Raji (cell line): ENCODE measurements around the gene CHP2.

Source experiments
- POLR2A ChIP-seq: IDR thresholded peaks from 2 replicates; pipeline ENCODE4 v1.6.1; 2011; ENCODE audit warnings: low read depth, low read length, control low read depth; ENCODE audit not compliant: insufficient read depth

CHP2 gene

GRCh38 chr16:23754594-23755483 is at the start of gene CHP2:
CHP2 (plus strand) TSS chr16:23755026; CDS start chr16:23755050, 24 bp downstream.
- no peak for TF ChIP-seq POLR2A

- no peak for TF ChIP-seq POLR2A
These were observed 49.3 kb upstream of the CHP2 start for GRCh38 chr16:23705517-23705902.

GRCh38 chr16:23706439-23706838 is 48.4 kb upstream of the CHP2 start:
- TF ChIP-seq POLR2A: no peak

GRCh38 chr16:23709536-23709935 is 45.3 kb upstream of the CHP2 start:
- no peak for TF ChIP-seq POLR2A

- TF ChIP-seq POLR2A: no peak
These were observed 44.8 kb upstream of the CHP2 start for GRCh38 chr16:23710008-23710407.

GRCh38 chr16:23710504-23710903 is 44.3 kb upstream of the CHP2 start:
- TF ChIP-seq POLR2A: no peak

GRCh38 chr16:23711785-23712184 is 43.0 kb upstream of the CHP2 start:
- no peak for TF ChIP-seq POLR2A

GRCh38 chr16:23712976-23713375 is 41.9 kb upstream of the CHP2 start, which contains the start of gene ERN2:
ERN2 (minus strand) TSS chr16:23713222; CDS start chr16:23713187, 35 bp downstream.
- TF ChIP-seq POLR2A: no peak

GRCh38 chr16:23716484-23716883 is 38.3 kb upstream of the CHP2 start:
- TF ChIP-seq POLR2A: no peak

- TF ChIP-seq POLR2A: no peak
These were observed 30.6 kb upstream of the CHP2 start for GRCh38 chr16:23724096-23724784.

- no peak for TF ChIP-seq POLR2A
These were observed 30.1 kb upstream of the CHP2 start for GRCh38 chr16:23724785-23725131.

- TF ChIP-seq POLR2A: no peak
These were observed 28.1 kb upstream of the CHP2 start for GRCh38 chr16:23726710-23727109.

GRCh38 chr16:23728112-23728477 is 26.7 kb upstream of the CHP2 start:
- TF ChIP-seq POLR2A: no peak

- TF ChIP-seq POLR2A: no peak
These were observed 25.1 kb upstream of the CHP2 start for GRCh38 chr16:23729503-23730424.
